ENCODE data around the gene ACMSD.

DNA sequence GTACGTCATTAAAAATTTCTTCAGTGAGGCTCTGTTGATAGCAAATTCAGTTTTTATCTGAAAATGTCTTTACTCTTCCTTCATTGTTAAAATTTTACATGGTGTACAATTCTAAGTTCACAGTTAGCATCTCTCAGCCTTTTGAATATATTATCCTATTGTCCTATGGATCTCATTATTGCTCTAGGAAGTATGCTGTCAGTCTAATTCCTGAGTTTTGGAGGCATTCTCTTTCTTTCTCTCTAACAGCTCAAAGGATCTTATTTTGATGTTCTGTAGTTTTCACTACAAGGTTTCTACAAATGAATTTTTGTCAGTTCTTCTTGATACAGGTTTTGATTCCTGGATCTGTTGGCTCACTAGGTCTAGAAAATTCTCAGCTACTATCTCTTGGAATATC lies 2.9 kb upstream of the ACMSD start:
- TF ChIP-seq, protein P1, sequence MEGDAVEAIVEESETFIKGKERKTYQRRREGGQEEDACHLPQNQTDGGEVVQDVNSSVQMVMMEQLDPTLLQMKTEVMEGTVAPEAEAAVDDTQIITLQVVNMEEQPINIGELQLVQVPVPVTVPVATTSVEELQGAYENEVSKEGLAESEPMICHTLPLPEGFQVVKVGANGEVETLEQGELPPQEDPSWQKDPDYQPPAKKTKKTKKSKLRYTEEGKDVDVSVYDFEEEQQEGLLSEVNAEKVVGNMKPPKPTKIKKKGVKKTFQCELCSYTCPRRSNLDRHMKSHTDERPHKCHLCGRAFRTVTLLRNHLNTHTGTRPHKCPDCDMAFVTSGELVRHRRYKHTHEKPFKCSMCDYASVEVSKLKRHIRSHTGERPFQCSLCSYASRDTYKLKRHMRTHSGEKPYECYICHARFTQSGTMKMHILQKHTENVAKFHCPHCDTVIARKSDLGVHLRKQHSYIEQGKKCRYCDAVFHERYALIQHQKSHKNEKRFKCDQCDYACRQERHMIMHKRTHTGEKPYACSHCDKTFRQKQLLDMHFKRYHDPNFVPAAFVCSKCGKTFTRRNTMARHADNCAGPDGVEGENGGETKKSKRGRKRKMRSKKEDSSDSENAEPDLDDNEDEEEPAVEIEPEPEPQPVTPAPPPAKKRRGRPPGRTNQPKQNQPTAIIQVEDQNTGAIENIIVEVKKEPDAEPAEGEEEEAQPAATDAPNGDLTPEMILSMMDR (conservative IDR thresholded peaks at IDR 0.05 in 1 of 2, IDR thresholded peaks at IDR 0.05 in 1 of 2; ENCODE audit: low read depth in 1 of 2, low read length in 2 of 2), result no peak
- TF ChIP-seq EZH2 (IDR thresholded peaks at IDR 0.05; ENCODE audit: low read length, missing control alignments), result no peak

Data from fibroblast of lung (primary cell).